ENCODE data around the gene DPP9. TPM values are rescaled to one million over a fixed set of nuclear protein-coding genes. Genes with fewer than 3 reads are reported as not detected.

DPP9 gene
- polyA plus RNA-seq, 3 donors: 12.6 to 23.8 (median 13.9) TPM

DNA sequence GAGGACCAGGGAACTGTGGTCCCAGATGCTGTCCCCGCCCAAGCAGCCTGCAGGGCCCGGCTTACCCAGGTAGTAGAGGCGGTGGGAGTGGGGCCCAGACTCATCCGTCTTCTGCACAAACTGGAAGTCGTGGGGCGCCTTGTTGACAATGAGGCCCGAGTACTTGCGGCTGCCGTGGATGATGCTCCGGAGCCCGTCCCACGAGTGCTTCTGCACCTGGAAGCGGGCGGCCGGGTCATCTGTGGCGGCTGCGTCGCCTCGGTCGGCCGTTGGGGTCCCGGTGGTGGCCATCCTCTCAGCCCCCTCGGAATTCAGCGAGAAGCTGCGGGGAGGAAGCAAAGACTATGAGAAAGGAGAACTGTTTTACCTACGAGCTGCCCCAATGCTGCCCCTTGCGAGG is 9.6 kb downstream of the DPP9 start:
- Histone ChIP-seq H3K36me3 (replicated peaks in 1 of 2; ENCODE audit: control insufficient read depth in 1 of 2, insufficient read depth in 2 of 2, low read length in 2 of 2) (peaks cover 88 to 97% of the 10 kb centered on the region in 2 donors), H3K9ac (ENCODE audit: insufficient read depth, low read length, poor library complexity, severe bottlenecking) (no peak overlapping the region), H3K27me3 (ENCODE audit: control insufficient read depth in 2 of 2, insufficient read depth in 2 of 2, low read length in 2 of 2) (no peaks in the 10 kb centered on the region), H3K9me3 (replicated peaks in 1 of 2; ENCODE audit: control insufficient read depth in 1 of 2, insufficient read depth in 1 of 2, low read length in 2 of 2) (peaks cover 0 to 7% of the 10 kb centered on the region in 2 donors), H3K27ac (ENCODE audit: low read depth in 1 of 2, low read length in 2 of 2) (no peak overlapping the region), H4K20me1 (ENCODE audit: insufficient read depth, low read length) (peaks cover 36% of the 10 kb centered on the region), H3K4me2 (replicated peaks; ENCODE audit: extremely low read depth, low read length, poor library complexity, severe bottlenecking) (no peak overlapping the region), H2AFZ (ENCODE audit: insufficient read depth, low read depth, low read length, poor library complexity, severe bottlenecking) (no peak overlapping the region), H3K79me2 (ENCODE audit: insufficient read depth, low read length) (peaks cover 16% of the 10 kb centered on the region), H3K4me3 (replicated peaks in 1 of 3; ENCODE audit: low read depth in 2 of 3, low read length in 3 of 3) (no peak overlapping the region), H3K4me1 (ENCODE audit: control insufficient read depth in 1 of 2, insufficient read depth in 2 of 2, low read length in 2 of 2) (no peaks in the 10 kb centered on the region)
- intact Hi-C loops (cut with micrococcal nuclease): no loop called here
- no peak for DNase-seq
- 97% methylated on average over 27 of the region's 27 CpGs for WGBS (ENCODE audit: insufficient coverage)
- no peaks in the 10 kb centered on the region for H3K27me3 Mint-ChIP-seq (ENCODE audit: low read depth in 3 of 3)
- H3K4me3 Mint-ChIP-seq: no peak overlapping the region
- TF ChIP-seq, protein P1, sequence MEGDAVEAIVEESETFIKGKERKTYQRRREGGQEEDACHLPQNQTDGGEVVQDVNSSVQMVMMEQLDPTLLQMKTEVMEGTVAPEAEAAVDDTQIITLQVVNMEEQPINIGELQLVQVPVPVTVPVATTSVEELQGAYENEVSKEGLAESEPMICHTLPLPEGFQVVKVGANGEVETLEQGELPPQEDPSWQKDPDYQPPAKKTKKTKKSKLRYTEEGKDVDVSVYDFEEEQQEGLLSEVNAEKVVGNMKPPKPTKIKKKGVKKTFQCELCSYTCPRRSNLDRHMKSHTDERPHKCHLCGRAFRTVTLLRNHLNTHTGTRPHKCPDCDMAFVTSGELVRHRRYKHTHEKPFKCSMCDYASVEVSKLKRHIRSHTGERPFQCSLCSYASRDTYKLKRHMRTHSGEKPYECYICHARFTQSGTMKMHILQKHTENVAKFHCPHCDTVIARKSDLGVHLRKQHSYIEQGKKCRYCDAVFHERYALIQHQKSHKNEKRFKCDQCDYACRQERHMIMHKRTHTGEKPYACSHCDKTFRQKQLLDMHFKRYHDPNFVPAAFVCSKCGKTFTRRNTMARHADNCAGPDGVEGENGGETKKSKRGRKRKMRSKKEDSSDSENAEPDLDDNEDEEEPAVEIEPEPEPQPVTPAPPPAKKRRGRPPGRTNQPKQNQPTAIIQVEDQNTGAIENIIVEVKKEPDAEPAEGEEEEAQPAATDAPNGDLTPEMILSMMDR (IDR thresholded peaks at IDR 0.05): no peak
- peak overlapping the region in 1 of 7 donors; percentile 27 for H3K27ac Mint-ChIP-seq
- no peaks in the 10 kb centered on the region for H3K4me1 Mint-ChIP-seq
- peaks cover 0 to 4% (median 2%) of the 10 kb centered on the region in 7 donors for H3K9me3 Mint-ChIP-seq
- peaks cover 81 to 97% of the 10 kb centered on the region in 2 donors for H3K36me3 Mint-ChIP-seq

- Histone ChIP-seq H3K79me2 (ENCODE audit: insufficient read depth, low read length) (peaks cover 16% of the 10 kb centered on the region), H2AFZ (ENCODE audit: insufficient read depth, low read depth, low read length, poor library complexity, severe bottlenecking) (no peak overlapping the region), H3K4me1 (ENCODE audit: control insufficient read depth in 1 of 2, insufficient read depth in 2 of 2, low read length in 2 of 2) (no peaks in the 10 kb centered on the region), H3K4me2 (replicated peaks; ENCODE audit: extremely low read depth, low read length, poor library complexity, severe bottlenecking) (no peak overlapping the region), H3K4me3 (replicated peaks in 1 of 3; ENCODE audit: low read depth in 2 of 3, low read length in 3 of 3) (no peak overlapping the region), H3K27ac (ENCODE audit: low read depth in 1 of 2, low read length in 2 of 2) (no peak overlapping the region), H3K36me3 (replicated peaks in 1 of 2; ENCODE audit: control insufficient read depth in 1 of 2, insufficient read depth in 2 of 2, low read length in 2 of 2) (peaks cover 84 to 97% of the 10 kb centered on the region in 2 donors), H3K9me3 (replicated peaks in 1 of 2; ENCODE audit: control insufficient read depth in 1 of 2, insufficient read depth in 1 of 2, low read length in 2 of 2) (peaks cover 0 to 7% of the 10 kb centered on the region in 2 donors), H3K9ac (ENCODE audit: insufficient read depth, low read length, poor library complexity, severe bottlenecking) (no peak overlapping the region), H4K20me1 (ENCODE audit: insufficient read depth, low read length) (peaks cover 34% of the 10 kb centered on the region), H3K27me3 (ENCODE audit: control insufficient read depth in 2 of 2, insufficient read depth in 2 of 2, low read length in 2 of 2) (no peaks in the 10 kb centered on the region)
- DNase-seq: no peak
- Mint-ChIP-seq H3K36me3 (peaks cover 78 to 96% of the 10 kb centered on the region in 2 donors), H3K27me3 (ENCODE audit: low read depth in 3 of 3) (no peaks in the 10 kb centered on the region), H3K4me3 (no peak overlapping the region), H3K9me3 (peaks cover 0 to 4% (median 2%) of the 10 kb centered on the region in 7 donors), H3K4me1 (no peaks in the 10 kb centered on the region), H3K27ac (peak overlapping the region in 1 of 7 donors; percentile 36)
- TF ChIP-seq, protein P1 (IDR thresholded peaks at IDR 0.05): no peak
- intact Hi-C loops (cut with micrococcal nuclease): no loop called here
- 95% methylated on average over 31 of the region's 32 CpGs for WGBS (ENCODE audit: insufficient coverage)
Observed at GRCh38 chr19:4713384-4713951, 10.2 kb downstream of the DPP9 start.

Measured in CD14-positive monocyte (primary cell).